ENCODE measurements around the gene TMEM178A.

Gene TMEM178A

DNA sequence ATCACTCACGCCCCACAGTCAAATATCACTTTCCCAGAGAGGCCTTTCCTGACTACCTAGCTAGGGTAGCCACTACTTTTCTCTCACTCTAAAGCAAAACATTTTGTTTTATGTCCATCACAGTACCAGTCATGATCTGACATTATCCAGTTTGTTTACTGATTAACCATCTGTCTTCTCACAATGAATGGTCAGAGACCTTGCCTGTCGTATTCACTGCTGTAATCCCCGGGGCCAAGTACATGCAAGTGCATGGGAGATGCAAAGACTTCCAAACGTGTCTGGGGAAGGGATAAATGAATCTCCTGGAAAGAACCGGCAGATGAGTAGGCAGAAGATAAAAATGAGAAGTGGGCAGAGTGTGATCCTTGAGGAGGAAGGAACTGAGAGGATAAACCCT is 73.7 kb downstream of the TMEM178A start:
- no peak for DNase-seq (ENCODE audit: low read depth in 2 of 2)

DNA sequence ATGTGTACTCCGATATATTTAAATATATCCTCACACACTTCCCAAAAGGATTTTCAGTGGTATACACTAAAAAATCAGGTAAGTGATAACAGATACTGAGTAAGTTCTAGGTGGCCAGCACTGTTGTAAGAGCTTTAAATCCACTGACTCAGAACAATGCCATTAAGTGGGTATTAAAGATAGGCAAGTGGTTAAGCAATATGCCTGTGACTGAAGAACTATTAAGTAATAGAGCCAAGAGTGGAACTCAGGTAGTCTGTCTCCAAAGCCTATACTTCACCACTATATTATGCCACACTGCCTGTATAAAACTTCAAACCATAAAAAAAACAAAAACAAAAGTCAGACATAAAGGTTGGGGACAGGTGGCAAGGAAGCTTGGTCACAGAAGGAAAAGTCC is 76.2 kb downstream of the TMEM178A start:
- no peak for DNase-seq (ENCODE audit: low read depth in 2 of 2)

DNA sequence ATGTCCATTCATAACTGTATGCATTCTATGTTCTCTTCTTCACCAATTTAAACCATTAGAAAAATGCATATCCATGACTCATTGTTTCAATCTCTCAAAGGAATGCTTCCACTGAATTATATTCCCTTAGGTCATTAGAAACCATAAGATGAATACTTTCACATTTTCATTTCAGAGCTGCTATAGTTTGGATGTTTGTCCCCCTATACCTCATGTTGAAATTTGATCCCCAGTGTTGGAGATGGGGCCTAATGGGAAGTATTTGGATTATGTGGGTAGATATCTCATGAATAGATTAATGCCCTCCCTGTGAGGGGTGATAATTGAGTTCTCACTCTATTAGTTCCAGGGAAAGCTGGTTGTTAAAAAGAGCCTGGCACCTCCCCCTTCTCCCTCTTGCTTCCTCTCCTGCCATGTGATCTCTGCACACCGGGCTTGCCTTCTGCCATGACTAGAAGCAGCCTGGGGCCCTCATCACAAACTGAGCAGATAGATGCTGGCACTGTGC is 77.6 kb downstream of the TMEM178A start:
- no peak for DNase-seq (ENCODE audit: low read depth in 2 of 2)

DNA sequence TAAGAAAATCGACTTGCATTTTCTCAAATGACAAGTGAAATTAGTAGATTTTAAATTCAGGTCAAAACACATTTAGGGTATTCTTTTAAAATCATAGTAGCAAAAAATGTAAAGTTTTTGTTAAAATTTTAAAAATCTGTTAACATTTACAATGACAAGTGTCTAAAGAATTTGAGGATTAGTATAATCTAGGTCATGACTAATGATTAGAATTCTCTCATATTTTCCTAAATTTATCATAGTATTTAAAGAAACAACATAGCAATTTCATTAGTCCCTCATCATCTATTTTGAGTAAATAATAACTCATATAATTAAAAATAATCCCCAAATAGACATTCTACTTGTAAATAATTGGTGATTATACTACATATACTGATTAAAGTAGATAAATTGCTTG is 89.7 kb downstream of the TMEM178A start:
- no peak for DNase-seq (ENCODE audit: low read depth in 2 of 2)

DNA sequence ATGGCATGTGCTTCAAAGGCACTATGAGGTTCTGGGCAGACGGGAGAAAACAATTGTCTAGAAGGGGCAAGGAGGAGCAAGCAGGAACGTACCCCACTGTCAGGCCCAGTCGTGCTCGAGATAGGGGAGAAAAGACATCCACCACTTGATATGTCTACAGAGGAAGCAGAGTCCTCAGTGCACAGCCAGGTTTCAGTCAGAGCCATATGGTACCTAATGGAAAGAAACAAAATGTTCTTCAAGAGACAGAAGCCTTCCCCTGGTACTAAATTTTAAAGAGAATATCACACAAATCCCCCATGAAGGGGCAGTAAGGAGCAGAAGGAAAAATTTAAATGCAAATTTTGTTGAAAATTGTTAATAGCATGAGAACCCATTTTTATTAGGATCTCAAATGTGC is 91.4 kb downstream of the TMEM178A start:
- DNase-seq (ENCODE audit: low read depth in 2 of 2) = no peak

DNA sequence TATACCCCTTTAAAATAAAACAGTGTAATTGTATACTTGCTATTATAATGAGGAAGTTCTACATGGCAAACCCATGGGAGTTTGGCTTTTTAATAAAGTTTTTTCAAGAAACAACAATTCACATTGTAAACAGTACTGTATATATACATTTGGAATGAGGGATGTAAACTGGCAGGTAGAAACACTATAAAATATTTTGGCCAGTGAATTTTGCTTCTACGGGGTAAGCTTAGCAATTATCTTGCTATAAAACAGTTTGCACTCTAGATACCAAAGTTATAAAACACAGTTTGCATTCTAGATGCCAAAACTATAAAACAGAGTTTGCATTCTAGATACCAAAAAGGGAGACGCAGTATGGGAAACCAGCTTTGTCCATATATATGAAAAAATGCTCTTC is 96.7 kb downstream of the TMEM178A start:
- DNase-seq (ENCODE audit: low read depth in 2 of 2) = no peak
